Measurements from ENCODE around the gene C11orf86. TPM values are rescaled to one million over a fixed set of nuclear protein-coding genes. Genes with fewer than 3 reads are reported as not detected.

C11orf86 gene
- total and polyA plus RNA-seq, 2 experiments from 2014 or later: 0.21 to 0.74 TPM

- no peak for TF ChIP-seq ETS1 (IDR thresholded peaks at IDR 0.05)
- TF ChIP-seq REST (IDR thresholded peaks at IDR 0.05; ENCODE audit: unreplicated experiment): no peak
- no peak for TF ChIP-seq CREB1 (CRISPR knock-in tag; IDR thresholded peaks at IDR 0.05; ENCODE audit: low read depth)
- no peak for TF ChIP-seq JUNB (IDR thresholded peaks at IDR 0.05; ENCODE audit: unreplicated experiment)
- no peak for TF ChIP-seq EZH2phosphoT487 (IDR thresholded peaks at IDR 0.05; ENCODE audit: unreplicated experiment)
- no peak for TF ChIP-seq ZNF114 (CRISPR knock-in tag; IDR thresholded peaks at IDR 0.05)
Observed at GRCh38 chr11:67025750-67026149, 50.6 kb downstream of the C11orf86 start (continued).

Small RNAs within 50 kb of the gene (microRNA-seq; reads per million reads assigned to microRNA genes)
- gene MIR3163: not detected

Small RNAs within 50 kb of the gene (small RNA-seq; reads per million reads assigned to genes)
- gene MIR3163 (ENCODE audit: low replicate concordance): not detected

Other genes with a start within 250 kb of the C11orf86 start
- gene SPTBN2, start 246.1 kb upstream of the C11orf86 start, total RNA-seq (2014; rRNA removed; shearing (Covaris generic)): 28.9 and 49.1 TPM in 2 replicates
- gene SPTBN2, start 246.1 kb upstream of the C11orf86 start, polyA plus RNA-seq (2016; fragmentation: Nextera tagmentation; extraction: Ambion mirVana): 6.9 and 7.7 TPM in 2 replicates
- 44.7 and 55.1 TPM in 2 replicates for gene RCE1, start 131.9 kb upstream of the C11orf86 start, total RNA-seq (2014; rRNA removed; shearing (Covaris generic))
- 27.7 and 27.8 TPM in 2 replicates for gene RCE1, start 131.9 kb upstream of the C11orf86 start, polyA plus RNA-seq (2016; fragmentation: Nextera tagmentation; extraction: Ambion mirVana)
- gene LRFN4, start 118.2 kb upstream of the C11orf86 start, total RNA-seq (2014; rRNA removed; shearing (Covaris generic)): 56.7 and 63.5 TPM in 2 replicates
- 9.8 and 11.1 TPM in 2 replicates for gene LRFN4, start 118.2 kb upstream of the C11orf86 start, polyA plus RNA-seq (2016; fragmentation: Nextera tagmentation; extraction: Ambion mirVana)
- gene PC, start 16.9 kb upstream of the C11orf86 start, total RNA-seq (2014; rRNA removed; shearing (Covaris generic)): 21.7 and 24.9 TPM in 2 replicates
- gene PC, start 16.9 kb upstream of the C11orf86 start, polyA plus RNA-seq (2016; fragmentation: Nextera tagmentation; extraction: Ambion mirVana): 18.3 and 18.9 TPM in 2 replicates
- 2.5 and 3.1 TPM in 2 replicates for gene SYT12, start 47.8 kb downstream of the C11orf86 start, total RNA-seq (2014; rRNA removed; shearing (Covaris generic))
- gene SYT12, start 47.8 kb downstream of the C11orf86 start, polyA plus RNA-seq (2016; fragmentation: Nextera tagmentation; extraction: Ambion mirVana): 0.92 TPM in 2 replicates
- gene RHOD, start 81.5 kb downstream of the C11orf86 start, total RNA-seq (2014; rRNA removed; shearing (Covaris generic)): 16.2 and 16.7 TPM in 2 replicates
- 12.7 and 13.8 TPM in 2 replicates for gene RHOD, start 81.5 kb downstream of the C11orf86 start, polyA plus RNA-seq (2016; fragmentation: Nextera tagmentation; extraction: Ambion mirVana)
- gene KDM2A, start 144.0 kb downstream of the C11orf86 start, total RNA-seq (2014; rRNA removed; shearing (Covaris generic)): 38.0 and 54.1 TPM in 2 replicates
- 24.2 and 25.0 TPM in 2 replicates for gene KDM2A, start 144.0 kb downstream of the C11orf86 start, polyA plus RNA-seq (2016; fragmentation: Nextera tagmentation; extraction: Ambion mirVana)